ENCODE measurements around the gene FFAR1. TPM values are rescaled to one million over a fixed set of nuclear protein-coding genes. Genes with fewer than 3 reads are reported as not detected.

FFAR1 gene
- total and polyA plus RNA-seq, 2 experiments from 2014 or later = not detected

- TF ChIP-seq EZH2phosphoT487 (IDR thresholded peaks at IDR 0.05; ENCODE audit: insufficient read depth, low read depth) (no peak), EZH2 (IDR thresholded peaks at IDR 0.05; ENCODE audit: insufficient read depth, poor library complexity, severe bottlenecking) (no peak)
- Histone ChIP-seq H3K9me2 (ENCODE audit: insufficient read depth) (no peaks in the 10 kb centered on the region), H3K4me2 (ENCODE audit: unreplicated experiment) (no peak overlapping the region), H3K4me1 (ENCODE audit: insufficient read depth) (no peaks in the 10 kb centered on the region), H3K79me2 (ENCODE audit: insufficient read depth) (no peaks in the 10 kb centered on the region), H3F3A (ENCODE audit: insufficient read depth) (no peaks in the 10 kb centered on the region), H3K27ac (no peak overlapping the region), H3K27me3 (replicated peaks; ENCODE audit: insufficient read depth) (peaks cover 6% of the 10 kb centered on the region; the same call in 1 of the 2 replicates), H3K9ac (no peak overlapping the region), H4K20me1 (ENCODE audit: insufficient read depth) (no peaks in the 10 kb centered on the region), H2AFZ (no peak overlapping the region), H3K4me3 (no peak overlapping the region), H3K36me3 (ENCODE audit: low read depth) (no peaks in the 10 kb centered on the region), H3K9me3 (ENCODE audit: low read depth) (no peaks in the 10 kb centered on the region)
- 0% methylated on average over 1 of the region's 1 CpG for WGBS, 2 experiments (ENCODE audit: low coverage in 1 of 2, low lambda C conversion rate in 2 of 2, missing lambda C conversion rate in 2 of 2)
- in situ Hi-C loops (cut with MboI) = no loop called here
- no peak for DNase-seq
Measured at GRCh38 chr19:35379992-35380391, 32.3 kb downstream of the FFAR1 start.

GRCh38 chr19:35380450-35381124 lies 32.9 kb downstream of the FFAR1 start:
- TF ChIP-seq EZH2 (IDR thresholded peaks at IDR 0.05; ENCODE audit: insufficient read depth, poor library complexity, severe bottlenecking) (no peak), EZH2phosphoT487 (IDR thresholded peaks at IDR 0.05; ENCODE audit: insufficient read depth, low read depth) (no peak)
- WGBS, 2 experiments (ENCODE audit: low coverage in 1 of 2, low lambda C conversion rate in 2 of 2, missing lambda C conversion rate in 2 of 2) = 9 to 11% methylated on average over 9 of the region's 9 CpGs
- DNase-seq = no peak

DNA sequence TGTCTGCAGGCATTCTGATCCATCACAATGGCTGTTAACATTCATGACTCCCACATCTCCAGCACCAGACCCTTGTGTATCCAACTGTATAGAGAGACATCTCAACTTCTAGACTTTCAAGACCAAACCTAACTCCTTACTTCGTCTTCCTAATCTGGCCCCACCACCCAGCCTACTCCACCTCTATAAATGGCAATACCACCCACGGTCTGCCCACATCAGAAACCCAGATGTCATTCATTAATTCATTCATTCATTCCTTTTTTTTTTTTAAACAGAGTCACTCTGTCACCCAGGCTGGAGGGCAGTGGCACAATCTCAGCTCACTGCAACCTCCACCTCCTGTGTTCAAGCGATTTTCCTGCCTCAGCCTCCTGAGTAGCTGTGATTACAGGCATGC lies 33.6 kb downstream of the FFAR1 start:
- no peak for DNase-seq
- Histone ChIP-seq H2AFZ (no peak overlapping the region), H3K27ac (no peak overlapping the region), H3K27me3 (replicated peaks; ENCODE audit: insufficient read depth) (peaks cover 6% of the 10 kb centered on the region; the same call in 1 of the 2 replicates), H3K9ac (no peak overlapping the region), H3K4me1 (ENCODE audit: insufficient read depth) (no peaks in the 10 kb centered on the region), H3F3A (ENCODE audit: insufficient read depth) (no peaks in the 10 kb centered on the region), H4K20me1 (ENCODE audit: insufficient read depth) (no peaks in the 10 kb centered on the region), H3K79me2 (ENCODE audit: insufficient read depth) (no peaks in the 10 kb centered on the region), H3K9me2 (ENCODE audit: insufficient read depth) (no peaks in the 10 kb centered on the region), H3K4me3 (no peak overlapping the region), H3K36me3 (ENCODE audit: low read depth) (no peaks in the 10 kb centered on the region), H3K9me3 (ENCODE audit: low read depth) (no peaks in the 10 kb centered on the region), H3K4me2 (ENCODE audit: unreplicated experiment) (no peak overlapping the region)
- 12 to 17% methylated on average over 3 of the region's 3 CpGs for WGBS, 2 experiments (ENCODE audit: low coverage in 1 of 2, low lambda C conversion rate in 2 of 2, missing lambda C conversion rate in 2 of 2)
- TF ChIP-seq EZH2 (IDR thresholded peaks at IDR 0.05; ENCODE audit: insufficient read depth, poor library complexity, severe bottlenecking) (no peak), EZH2phosphoT487 (IDR thresholded peaks at IDR 0.05; ENCODE audit: insufficient read depth, low read depth) (no peak)
- in situ Hi-C loops (cut with MboI) = no loop called here

More at GRCh38 chr19:35380450-35381124, 32.9 kb downstream of the FFAR1 start:
- Histone ChIP-seq H3K4me1 (ENCODE audit: insufficient read depth) (no peaks in the 10 kb centered on the region), H2AFZ (no peak overlapping the region), H4K20me1 (ENCODE audit: insufficient read depth) (no peaks in the 10 kb centered on the region), H3F3A (ENCODE audit: insufficient read depth) (no peaks in the 10 kb centered on the region), H3K36me3 (ENCODE audit: low read depth) (no peaks in the 10 kb centered on the region), H3K4me3 (no peak overlapping the region), H3K27me3 (replicated peaks; ENCODE audit: insufficient read depth) (peaks cover 6% of the 10 kb centered on the region; the same call in 1 of the 2 replicates), H3K9me3 (ENCODE audit: low read depth) (no peaks in the 10 kb centered on the region), H3K9ac (no peak overlapping the region), H3K4me2 (ENCODE audit: unreplicated experiment) (no peak overlapping the region), H3K27ac (no peak overlapping the region), H3K9me2 (ENCODE audit: insufficient read depth) (no peaks in the 10 kb centered on the region), H3K79me2 (ENCODE audit: insufficient read depth) (no peaks in the 10 kb centered on the region)
- in situ Hi-C loops (cut with MboI) = no loop called here

DNA sequence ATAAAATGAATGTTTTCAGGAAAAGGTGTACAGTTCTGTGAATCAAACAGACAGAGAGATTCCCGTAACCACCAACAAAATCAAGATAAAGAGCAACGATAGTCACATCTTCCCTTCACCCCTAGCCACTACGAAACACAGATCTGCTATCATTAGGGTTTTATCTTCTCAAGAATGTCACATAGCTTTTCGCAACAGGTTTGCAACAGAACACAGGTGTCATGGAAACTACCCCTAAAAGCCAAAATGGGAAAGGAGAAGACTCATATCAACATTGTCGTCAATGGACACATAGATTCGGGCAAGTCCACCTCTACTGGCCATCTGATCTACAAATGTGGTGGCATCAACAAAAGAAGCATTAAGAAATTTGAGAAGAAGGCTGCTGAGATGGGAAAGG lies 34.2 kb downstream of the FFAR1 start:
- H3K9me2 ChIP-seq (ENCODE audit: insufficient read depth) = no peaks in the 10 kb centered on the region
- H3K36me3 ChIP-seq (ENCODE audit: low read depth) = no peaks in the 10 kb centered on the region
- H4K20me1 ChIP-seq (ENCODE audit: insufficient read depth) = no peaks in the 10 kb centered on the region
- peaks cover 6% of the 10 kb centered on the region; the same call in 1 of the 2 replicates for H3K27me3 ChIP-seq (replicated peaks; ENCODE audit: insufficient read depth)
- TF ChIP-seq EZH2 (IDR thresholded peaks at IDR 0.05; ENCODE audit: insufficient read depth, poor library complexity, severe bottlenecking) (no peak), EZH2phosphoT487 (IDR thresholded peaks at IDR 0.05; ENCODE audit: insufficient read depth, low read depth) (no peak)
- DNase-seq = no peak
- no peaks in the 10 kb centered on the region for H3K4me1 ChIP-seq (ENCODE audit: insufficient read depth)
- no peak overlapping the region for H3K4me3 ChIP-seq
- no peak overlapping the region for H2AFZ ChIP-seq
- H3K9me3 ChIP-seq (ENCODE audit: low read depth) = no peaks in the 10 kb centered on the region
- H3K79me2 ChIP-seq (ENCODE audit: insufficient read depth) = no peaks in the 10 kb centered on the region
- 33 to 35% methylated on average over 6 of the region's 6 CpGs for WGBS, 2 experiments (ENCODE audit: low coverage in 1 of 2, low lambda C conversion rate in 2 of 2, missing lambda C conversion rate in 2 of 2)
- no peak overlapping the region for H3K27ac ChIP-seq
- no peak overlapping the region for H3K4me2 ChIP-seq (ENCODE audit: unreplicated experiment)
- in situ Hi-C loops (cut with MboI) = no loop called here
- H3F3A ChIP-seq (ENCODE audit: insufficient read depth) = no peaks in the 10 kb centered on the region
- no peak overlapping the region for H3K9ac ChIP-seq

All from GM23248 (cell line).